HG03439 (cell line): ENCODE measurements around the gene IPPK.

ENCODE experiments used
- ATAC-seq: cut with Tn5 transposase; IDR thresholded peaks from one replicate; pipeline ENCODE4 v1.9.1; 2021; ENCODE audit warnings: mild to moderate bottlenecking, moderate library complexity; ENCODE audit not compliant: unreplicated experiment

Gene IPPK

GRCh38 chr9:92616655-92617111 is 53.2 kb downstream of the IPPK start:
- no peak for ATAC-seq

- ATAC-seq: no peak
Observed at GRCh38 chr9:92616199-92616641, 53.7 kb downstream of the IPPK start.

- ATAC-seq: no peak
Observed at GRCh38 chr9:92615790-92616189, 54.1 kb downstream of the IPPK start.

- no peak for ATAC-seq
Observed at GRCh38 chr9:92614763-92615461, 55.0 kb downstream of the IPPK start.

- ATAC-seq: no peak
Observed at GRCh38 chr9:92614123-92614510, 55.8 kb downstream of the IPPK start.

- no peak for ATAC-seq
Observed at GRCh38 chr9:92613268-92614122, 56.4 kb downstream of the IPPK start.

- no peak for ATAC-seq
Observed at GRCh38 chr9:92612816-92613215, 57.1 kb downstream of the IPPK start.

- no peak for ATAC-seq
Observed at GRCh38 chr9:92612292-92612691, 57.6 kb downstream of the IPPK start.

- no peak for ATAC-seq
Observed at GRCh38 chr9:92611621-92612285, 58.2 kb downstream of the IPPK start.

GRCh38 chr9:92610470-92611420 is 59.2 kb downstream of the IPPK start:
- ATAC-seq: no peak

- ATAC-seq: no peak
Observed at GRCh38 chr9:92608909-92609445, 61.0 kb downstream of the IPPK start.

GRCh38 chr9:92608241-92608908 is 61.6 kb downstream of the IPPK start:
- ATAC-seq: no peak

GRCh38 chr9:92607773-92608172 is 62.2 kb downstream of the IPPK start:
- no peak for ATAC-seq

- ATAC-seq: no peak
Observed at GRCh38 chr9:92607088-92607487, 62.8 kb downstream of the IPPK start.

- no peak for ATAC-seq
Observed at GRCh38 chr9:92605224-92605623, 64.7 kb downstream of the IPPK start.

GRCh38 chr9:92603990-92604389 is 65.9 kb downstream of the IPPK start:
- ATAC-seq: no peak

- ATAC-seq: no peak
Observed at GRCh38 chr9:92603100-92603499, 66.8 kb downstream of the IPPK start.

- ATAC-seq: no peak
Observed at GRCh38 chr9:92602413-92602812, 67.5 kb downstream of the IPPK start.

- ATAC-seq: no peak
Observed at GRCh38 chr9:92601451-92601850, 68.5 kb downstream of the IPPK start.
